Heart left ventricle (tissue), 16 donors: ENCODE results near the gene GLG1. TPM values are rescaled to one million over a fixed set of nuclear protein-coding genes. Genes with fewer than 3 reads are reported as not detected.
"Not testable (repeated sequence)": the region's sequence is repeated elsewhere in the genome, so short reads cannot be mapped to it uniquely, and the experiment has no call there.

ENCODE experiments used
- ATAC-seq, 4 donors: fragments of 200-7000 bp; cut with Tn5 transposase; one replicate each; pipeline ENCODE4 v1.9.1; 2020 to 2022; ENCODE audit warnings: moderate library complexity in 4 of 4, mild to moderate bottlenecking in 3 of 4, moderate number of reproducible peaks in 1 of 4
- DNase-seq, 5 donors: peaks; one replicate each; pipeline ENCODE4 v3.0.0-alpha.2; 2020
- H3K27ac ChIP-seq, 12 donors: fragments of 200-600 bp; sonication (generic) in 4 of 12; one replicate each; pipeline versions ENCODE4 v1.5.0 to v1.8.0; 2016 to 2022; ENCODE audit warnings: mild to moderate bottlenecking in 2 of 12
- H3K27me3 ChIP-seq, 9 donors: fragments of 200-600 bp; sonication (generic) in 2 of 9; one replicate each; pipeline versions ENCODE4 v1.5.1 to v1.8.0; 2016 to 2022; ENCODE audit warnings: mild to moderate bottlenecking in 3 of 9
- H3K36me3 ChIP-seq, 9 donors: fragments of 200-600 bp; sonication (generic) in 2 of 9; one replicate each; pipeline versions ENCODE4 v1.5.0 to v1.8.0; 2018 to 2022; ENCODE audit warnings: mild to moderate bottlenecking in 2 of 9
- H3K4me1 ChIP-seq, 12 donors: fragments of 200-600 bp; sonication (generic) in 4 of 12; one replicate each; pipeline versions ENCODE4 v1.5.0 to v1.8.0; 2016 to 2022; ENCODE audit warnings: mild to moderate bottlenecking in 3 of 12
- H3K4me3 ChIP-seq, 12 donors: fragments of 200-600 bp; sonication (generic) in 4 of 12; one replicate each; pipeline versions ENCODE4 v1.5.0 to v1.8.0; 2017 to 2022; ENCODE audit warnings: mild to moderate bottlenecking in 9 of 12, moderate library complexity in 4 of 12
- H3K9me3 ChIP-seq, 12 donors: fragments of 200-600 bp; sonication (generic) in 4 of 12; one replicate each; pipeline versions ENCODE4 v1.5.0 to v1.8.0; 2016 to 2022; ENCODE audit warnings: mild to moderate bottlenecking in 1 of 12
- CTCF ChIP-seq, 12 donors: fragments of 200-600 bp; sonication (generic) in 4 of 12; IDR thresholded peaks; one replicate each; pipeline versions ENCODE4 v1.5.0 to v1.8.0; 2018 to 2022; ENCODE audit warnings: antibody characterized with exemption in 12 of 12, mild to moderate bottlenecking in 5 of 12
- POLR2A ChIP-seq, 2 donors: fragments of 450-650 bp; IDR thresholded peaks; one replicate each; pipeline ENCODE4 v1.6.1; 2017; ENCODE audit warnings: antibody characterized with exemption in 2 of 2, mild to moderate bottlenecking in 2 of 2, moderate library complexity in 2 of 2
- WGBS, 4 donors: extraction: QIAGEN DNeasy Blood & Tissue Kit in 2 of 4; methylation state at CpG; one replicate each; pipeline versions ENCODE4 v1.1.5 to v1.1.7; 2013 to 2018; 5-methylcytosine and 5-hydroxymethylcytosine counted together
- intact Hi-C, 10 donors: fragments of 100-400 bp; cut with DNase I; formaldehyde crosslinking; loops; one replicate each; pipeline versions ENCODE4 v1.11.1 to v1.14.2; 2022
- polyA plus RNA-seq, 2 donors: library from polyadenylated mRNA; stranded (reverse); fragments of 200-250 nt; gene quantifications; one replicate each; pipeline ENCODE4 v1.2.3, GENCODE V29; 2013
- total RNA-seq, 9 donors: library from RNA; depleted of rRNA in 2 of 9; stranded (reverse); fragments of >200 nt in 2 of 9; fragmentation: NEBNext Ultra II Directional in 3 of 9; extraction: Animal tissue kit (Norgen Biotek cat#: 25700) in 3 of 9; gene quantifications; one replicate each; pipeline versions ENCODE4 v1.1.0 to v1.2.4, GENCODE V29; 2016 to 2023
- donor health status: ischemic (EF 13 %, LVEDD 7.1; RV severe dilation, severe dysfunction).
- donor health status: healthy with polysubstance abuse.
- donor health status: DM: no; HTN: yes; CAD: no.
- donor health status: DM: no; HTN: no; CAD: no.
- donor health status: ischemic (EF 25% LVEDD 6.9; RV normal size, moderate dysfunction).
- donor health status: ischemic (EF 25% LVEDD 5.7; RV mildly dilated, moderate dysfunction).
- donor health status: healthy.
- donor health status: DM: yes; HTN: yes; CAD: no.
- donor health status: ischemic (EF 35%, LVEDD 5.7; RV mildly dilated, moderate dysfunction).
- donor health status: nonischemic (EF 11% LVEDD 7.7; RV severe dilation, severe dysfunction).
- donor health status: DM: yes; HTN: yes; CAD: no.
- donor health status: PGD.
- donor health status: ischemic (EF 29% LVEDD 5.4; RV normal size, mild dysfunction).
- donor health status: nonischemic (EF 23%, LVEDD 6.1; RV moderate dilation, normal function).

The GLG1 gene
- total and polyA plus RNA-seq, 11 donors: 26.5 to 138 (median 102) TPM

GRCh38 chr16:74542911-74543578 is 63.9 kb downstream of the GLG1 start:
- intact Hi-C loops, H3K4me1 ChIP-seq, H3K9me3 ChIP-seq, H3K4me3 ChIP-seq, DNase-seq, H3K27ac ChIP-seq, H3K36me3 ChIP-seq, H3K27me3 ChIP-seq, ATAC-seq: not testable (repeated sequence)
- WGBS, 4 donors: 70 to 100% (median 98%) methylated on average over 1 to 2 of the region's 3 CpGs

- intact Hi-C loops, H3K9me3 ChIP-seq, H3K27me3 ChIP-seq, H3K36me3 ChIP-seq, H3K27ac ChIP-seq, H3K4me1 ChIP-seq, ATAC-seq, H3K4me3 ChIP-seq: not testable (repeated sequence)
- DNase-seq: peak in 1 of 5 donors; percentile 25
- WGBS, 4 donors: 37 to 55% (median 50%) methylated on average over 5 to 6 of the region's 6 CpGs
Observed at GRCh38 chr16:74540663-74541062, 66.3 kb downstream of the GLG1 start.

GRCh38 chr16:74538801-74539200 is 68.1 kb downstream of the GLG1 start:
- H3K36me3 ChIP-seq, H3K27ac ChIP-seq, H3K27me3 ChIP-seq, H3K9me3 ChIP-seq, DNase-seq, H3K4me3 ChIP-seq, H3K4me1 ChIP-seq, intact Hi-C loops, ATAC-seq: not testable (repeated sequence)
- WGBS, 4 donors: 90 to 100% (median 100%) methylated on average over 1 to 2 of the region's 3 CpGs; no CpG with 5 or more reads in 1 of the 4 donors

GRCh38 chr16:74537746-74538145 is 69.2 kb downstream of the GLG1 start:
- H3K27ac ChIP-seq, H3K27me3 ChIP-seq, H3K4me3 ChIP-seq, H3K36me3 ChIP-seq, intact Hi-C loops, ATAC-seq, DNase-seq, H3K9me3 ChIP-seq, H3K4me1 ChIP-seq: not testable (repeated sequence)
- 74 to 100% (median 88%) methylated on average over 1 of the region's 1 CpG for WGBS, 4 donors

- H3K27ac ChIP-seq, H3K4me3 ChIP-seq, DNase-seq, H3K27me3 ChIP-seq, intact Hi-C loops, H3K4me1 ChIP-seq, H3K9me3 ChIP-seq: not testable (repeated sequence)
- peaks cover 0 to 13% (median 3%) of the 10 kb centered on the region in 9 donors for H3K36me3 ChIP-seq
- ATAC-seq: peak in 1 of 4 donors; percentile 33
- WGBS, 4 donors: 73 to 89% (median 81%) methylated on average over 3 to 4 of the region's 4 CpGs
Observed at GRCh38 chr16:74534650-74535049, 72.3 kb downstream of the GLG1 start.

- intact Hi-C loops: no loop called here
- H3K36me3 ChIP-seq: peaks cover 0 to 21% (median 0%) of the 10 kb centered on the region in 9 donors
- no peak overlapping the region for H3K4me3 ChIP-seq
- peaks cover 0 to 19% (median 10%) of the 10 kb centered on the region in 12 donors for H3K4me1 ChIP-seq
- H3K27ac ChIP-seq: no peak overlapping the region
- H3K9me3 ChIP-seq: peaks cover 0 to 9% (median 0%) of the 10 kb centered on the region in 12 donors
- TF ChIP-seq POLR2A (IDR thresholded peaks at IDR 0.05) (no peak), CTCF (IDR thresholded peaks at IDR 0.05) (no peak)
- H3K27me3 ChIP-seq: no peaks in the 10 kb centered on the region
- ATAC-seq: no peak
- no peak for DNase-seq
Observed at GRCh38 chr16:74524926-74525325, 82.0 kb downstream of the GLG1 start.

- Histone ChIP-seq H3K27me3 (no peaks in the 10 kb centered on the region), H3K36me3 (peaks cover 0 to 21% (median 0%) of the 10 kb centered on the region in 9 donors), H3K4me3 (no peak overlapping the region), H3K27ac (no peak overlapping the region), H3K4me1 (peaks cover 0 to 19% (median 10%) of the 10 kb centered on the region in 12 donors), H3K9me3 (peaks cover 0 to 9% (median 0%) of the 10 kb centered on the region in 12 donors)
- WGBS, 4 donors: 93 to 95% (median 94%) methylated on average over 5 of the region's 5 CpGs
- ATAC-seq: no peak
- no peak for TF ChIP-seq POLR2A (IDR thresholded peaks at IDR 0.05)
- no peak for TF ChIP-seq CTCF (IDR thresholded peaks at IDR 0.05)
- no peak for DNase-seq
- intact Hi-C loops: no loop called here
Observed at GRCh38 chr16:74524117-74524516, 82.8 kb downstream of the GLG1 start.

- ATAC-seq, H3K27ac ChIP-seq, H3K27me3 ChIP-seq, intact Hi-C loops, H3K4me3 ChIP-seq, DNase-seq: not testable (repeated sequence)
- Histone ChIP-seq H3K36me3 (peaks cover 0 to 21% (median 0%) of the 10 kb centered on the region in 9 donors), H3K4me1 (peaks cover 0 to 19% (median 10%) of the 10 kb centered on the region in 12 donors), H3K9me3 (peaks cover 0 to 13% (median 0%) of the 10 kb centered on the region in 12 donors)
- 95 to 97% (median 96%) methylated on average over 3 of the region's 3 CpGs for WGBS, 4 donors
Observed at GRCh38 chr16:74523706-74524105, 83.2 kb downstream of the GLG1 start.
